ENCODE results near the gene RAB33B. TPM values are rescaled to one million over a fixed set of nuclear protein-coding genes. Genes with fewer than 3 reads are reported as not detected.

RAB33B gene
- total and polyA plus RNA-seq, 9 of the 15 experiments (the other 6 are each of a cell fraction or from before 2014, with no cell fraction given): 1.7 to 3.7 (median 3.0) TPM

DNA sequence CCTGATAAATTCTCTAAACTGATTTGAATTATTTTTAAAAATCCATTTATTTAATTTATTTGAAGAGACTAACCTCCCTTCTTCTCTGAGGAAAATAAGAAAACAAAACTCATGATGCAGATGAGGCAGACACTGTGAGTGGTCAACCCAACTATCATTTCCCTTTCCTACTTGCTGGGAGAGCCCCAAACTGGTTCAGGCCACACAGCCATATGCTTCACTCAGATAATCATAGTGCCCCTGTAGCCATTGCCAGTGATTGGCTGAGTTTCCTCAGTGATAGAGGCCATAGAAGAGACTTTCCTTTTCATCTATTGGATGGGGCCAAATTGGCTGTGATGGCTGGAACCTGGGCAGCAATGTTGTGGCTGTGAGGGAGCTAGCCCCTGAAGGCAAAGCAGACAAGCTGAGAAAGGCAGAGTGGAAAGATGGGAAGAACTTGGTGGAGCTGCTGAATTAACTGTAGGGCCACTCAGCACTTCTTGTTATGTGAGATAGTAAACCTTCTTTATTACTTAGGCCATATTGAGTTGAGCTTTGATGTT lies 49.8 kb downstream of the RAB33B start (continued):
- TF ChIP-seq, protein P1, sequence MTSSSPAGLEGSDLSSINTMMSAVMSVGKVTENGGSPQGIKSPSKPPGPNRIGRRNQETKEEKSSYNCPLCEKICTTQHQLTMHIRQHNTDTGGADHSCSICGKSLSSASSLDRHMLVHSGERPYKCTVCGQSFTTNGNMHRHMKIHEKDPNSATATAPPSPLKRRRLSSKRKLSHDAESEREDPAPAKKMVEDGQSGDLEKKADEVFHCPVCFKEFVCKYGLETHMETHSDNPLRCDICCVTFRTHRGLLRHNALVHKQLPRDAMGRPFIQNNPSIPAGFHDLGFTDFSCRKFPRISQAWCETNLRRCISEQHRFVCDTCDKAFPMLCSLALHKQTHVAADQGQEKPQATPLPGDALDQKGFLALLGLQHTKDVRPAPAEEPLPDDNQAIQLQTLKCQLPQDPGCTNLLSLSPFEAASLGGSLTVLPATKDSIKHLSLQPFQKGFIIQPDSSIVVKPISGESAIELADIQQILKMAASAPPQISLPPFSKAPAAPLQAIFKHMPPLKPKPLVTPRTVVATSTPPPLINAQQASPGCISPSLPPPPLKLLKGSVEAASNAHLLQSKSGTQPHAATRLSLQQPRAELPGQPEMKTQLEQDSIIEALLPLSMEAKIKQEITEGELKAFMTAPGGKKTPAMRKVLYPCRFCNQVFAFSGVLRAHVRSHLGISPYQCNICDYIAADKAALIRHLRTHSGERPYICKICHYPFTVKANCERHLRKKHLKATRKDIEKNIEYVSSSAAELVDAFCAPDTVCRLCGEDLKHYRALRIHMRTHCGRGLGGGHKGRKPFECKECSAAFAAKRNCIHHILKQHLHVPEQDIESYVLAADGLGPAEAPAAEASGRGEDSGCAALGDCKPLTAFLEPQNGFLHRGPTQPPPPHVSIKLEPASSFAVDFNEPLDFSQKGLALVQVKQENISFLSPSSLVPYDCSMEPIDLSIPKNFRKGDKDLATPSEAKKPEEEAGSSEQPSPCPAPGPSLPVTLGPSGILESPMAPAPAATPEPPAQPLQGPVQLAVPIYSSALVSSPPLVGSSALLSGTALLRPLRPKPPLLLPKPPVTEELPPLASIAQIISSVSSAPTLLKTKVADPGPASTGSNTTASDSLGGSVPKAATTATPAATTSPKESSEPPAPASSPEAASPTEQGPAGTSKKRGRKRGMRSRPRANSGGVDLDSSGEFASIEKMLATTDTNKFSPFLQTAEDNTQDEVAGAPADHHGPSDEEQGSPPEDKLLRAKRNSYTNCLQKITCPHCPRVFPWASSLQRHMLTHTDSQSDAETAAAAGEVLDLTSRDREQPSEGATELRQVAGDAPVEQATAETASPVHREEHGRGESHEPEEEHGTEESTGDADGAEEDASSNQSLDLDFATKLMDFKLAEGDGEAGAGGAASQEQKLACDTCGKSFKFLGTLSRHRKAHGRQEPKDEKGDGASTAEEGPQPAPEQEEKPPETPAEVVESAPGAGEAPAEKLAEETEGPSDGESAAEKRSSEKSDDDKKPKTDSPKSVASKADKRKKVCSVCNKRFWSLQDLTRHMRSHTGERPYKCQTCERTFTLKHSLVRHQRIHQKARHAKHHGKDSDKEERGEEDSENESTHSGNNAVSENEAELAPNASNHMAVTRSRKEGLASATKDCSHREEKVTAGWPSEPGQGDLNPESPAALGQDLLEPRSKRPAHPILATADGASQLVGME (CRISPR knock-in tag; IDR thresholded peaks at IDR 0.05): no peak
- TF ChIP-seq, protein P2, sequence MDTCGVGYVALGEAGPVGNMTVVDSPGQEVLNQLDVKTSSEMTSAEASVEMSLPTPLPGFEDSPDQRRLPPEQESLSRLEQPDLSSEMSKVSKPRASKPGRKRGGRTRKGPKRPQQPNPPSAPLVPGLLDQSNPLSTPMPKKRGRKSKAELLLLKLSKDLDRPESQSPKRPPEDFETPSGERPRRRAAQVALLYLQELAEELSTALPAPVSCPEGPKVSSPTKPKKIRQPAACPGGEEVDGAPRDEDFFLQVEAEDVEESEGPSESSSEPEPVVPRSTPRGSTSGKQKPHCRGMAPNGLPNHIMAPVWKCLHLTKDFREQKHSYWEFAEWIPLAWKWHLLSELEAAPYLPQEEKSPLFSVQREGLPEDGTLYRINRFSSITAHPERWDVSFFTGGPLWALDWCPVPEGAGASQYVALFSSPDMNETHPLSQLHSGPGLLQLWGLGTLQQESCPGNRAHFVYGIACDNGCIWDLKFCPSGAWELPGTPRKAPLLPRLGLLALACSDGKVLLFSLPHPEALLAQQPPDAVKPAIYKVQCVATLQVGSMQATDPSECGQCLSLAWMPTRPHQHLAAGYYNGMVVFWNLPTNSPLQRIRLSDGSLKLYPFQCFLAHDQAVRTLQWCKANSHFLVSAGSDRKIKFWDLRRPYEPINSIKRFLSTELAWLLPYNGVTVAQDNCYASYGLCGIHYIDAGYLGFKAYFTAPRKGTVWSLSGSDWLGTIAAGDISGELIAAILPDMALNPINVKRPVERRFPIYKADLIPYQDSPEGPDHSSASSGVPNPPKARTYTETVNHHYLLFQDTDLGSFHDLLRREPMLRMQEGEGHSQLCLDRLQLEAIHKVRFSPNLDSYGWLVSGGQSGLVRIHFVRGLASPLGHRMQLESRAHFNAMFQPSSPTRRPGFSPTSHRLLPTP (IDR thresholded peaks at IDR 0.05; ENCODE audit: borderline replicate concordance, extremely low read depth, insufficient read length): no peak
- TF ChIP-seq TBL1XR1 (IDR thresholded peaks at IDR 0.05; ENCODE audit: low read length in 2 of 2) (no peak), EHMT2 (IDR thresholded peaks at IDR 0.05) (no peak), MAZ (CRISPR knock-in tag; conservative IDR thresholded peaks at IDR 0.05 in 1 of 2, IDR thresholded peaks at IDR 0.05 in 1 of 2) (no peak), ZNF23 (CRISPR knock-in tag; IDR thresholded peaks at IDR 0.05) (no peak), NBN (IDR thresholded peaks at IDR 0.05; ENCODE audit: low read depth) (no peak), CBX3 (IDR thresholded peaks at IDR 0.05; ENCODE audit: borderline replicate concordance in 1 of 2, low read length in 2 of 2) (peak in 1 of 2 experiments; percentile 57; a peak in 1 of 3 replicates), SMARCA5 (IDR thresholded peaks at IDR 0.05) (0 out of 2 replicates have a peak, but pooled peaks have one; percentile 27), ZKSCAN3 (CRISPR knock-in tag; IDR thresholded peaks at IDR 0.05) (no peak), ZNF586 (CRISPR knock-in tag; conservative IDR thresholded peaks at IDR 0.05) (no peak), RFX5 (IDR thresholded peaks at IDR 0.05; ENCODE audit: low read depth, low read length) (no peak), TAL1 (IDR thresholded peaks at IDR 0.05) (no peak)
- TF ChIP-seq, protein P3, sequence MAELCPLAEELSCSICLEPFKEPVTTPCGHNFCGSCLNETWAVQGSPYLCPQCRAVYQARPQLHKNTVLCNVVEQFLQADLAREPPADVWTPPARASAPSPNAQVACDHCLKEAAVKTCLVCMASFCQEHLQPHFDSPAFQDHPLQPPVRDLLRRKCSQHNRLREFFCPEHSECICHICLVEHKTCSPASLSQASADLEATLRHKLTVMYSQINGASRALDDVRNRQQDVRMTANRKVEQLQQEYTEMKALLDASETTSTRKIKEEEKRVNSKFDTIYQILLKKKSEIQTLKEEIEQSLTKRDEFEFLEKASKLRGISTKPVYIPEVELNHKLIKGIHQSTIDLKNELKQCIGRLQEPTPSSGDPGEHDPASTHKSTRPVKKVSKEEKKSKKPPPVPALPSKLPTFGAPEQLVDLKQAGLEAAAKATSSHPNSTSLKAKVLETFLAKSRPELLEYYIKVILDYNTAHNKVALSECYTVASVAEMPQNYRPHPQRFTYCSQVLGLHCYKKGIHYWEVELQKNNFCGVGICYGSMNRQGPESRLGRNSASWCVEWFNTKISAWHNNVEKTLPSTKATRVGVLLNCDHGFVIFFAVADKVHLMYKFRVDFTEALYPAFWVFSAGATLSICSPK (IDR thresholded peaks at IDR 0.05; ENCODE audit: borderline replicate concordance): no peak
- TF ChIP-seq, protein P4, sequence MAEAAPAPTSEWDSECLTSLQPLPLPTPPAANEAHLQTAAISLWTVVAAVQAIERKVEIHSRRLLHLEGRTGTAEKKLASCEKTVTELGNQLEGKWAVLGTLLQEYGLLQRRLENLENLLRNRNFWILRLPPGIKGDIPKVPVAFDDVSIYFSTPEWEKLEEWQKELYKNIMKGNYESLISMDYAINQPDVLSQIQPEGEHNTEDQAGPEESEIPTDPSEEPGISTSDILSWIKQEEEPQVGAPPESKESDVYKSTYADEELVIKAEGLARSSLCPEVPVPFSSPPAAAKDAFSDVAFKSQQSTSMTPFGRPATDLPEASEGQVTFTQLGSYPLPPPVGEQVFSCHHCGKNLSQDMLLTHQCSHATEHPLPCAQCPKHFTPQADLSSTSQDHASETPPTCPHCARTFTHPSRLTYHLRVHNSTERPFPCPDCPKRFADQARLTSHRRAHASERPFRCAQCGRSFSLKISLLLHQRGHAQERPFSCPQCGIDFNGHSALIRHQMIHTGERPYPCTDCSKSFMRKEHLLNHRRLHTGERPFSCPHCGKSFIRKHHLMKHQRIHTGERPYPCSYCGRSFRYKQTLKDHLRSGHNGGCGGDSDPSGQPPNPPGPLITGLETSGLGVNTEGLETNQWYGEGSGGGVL (CRISPR knock-in tag; IDR thresholded peaks at IDR 0.05): no peak

All from K562 (cell line).